Panc1 (cell line): ENCODE measurements around the gene UBE2K. TPM values are rescaled to one million over a fixed set of nuclear protein-coding genes. Genes with fewer than 3 reads are reported as not detected.

Source experiments
- ATAC-seq: fragments of 200-7000 bp; cut with Tn5 transposase; 2 replicates; pipeline ENCODE4 v1.9.1; 2020; ENCODE audit warnings: mild to moderate bottlenecking, moderate library complexity
- BruUV-seq: library from RNA; stranded (reverse); fragments of 400-500 nt; replicated peaks from 2 replicates; lab custom pipeline; 2021; lab: Mats Ljungman, UMichigan
- CTCF ChIA-PET: fragments of 300-600 bp; sonication (Branson Sonifier 250); formaldehyde crosslinking; loops from one replicate; lab custom pipeline; 2022; ENCODE audit warnings: antibody characterized with exemption; lab: Charles Lee
- POLR2A ChIA-PET: fragments of 300-600 bp; sonication (Branson Sonifier 250); formaldehyde crosslinking; loops from one replicate; lab custom pipeline; 2022; ENCODE audit warnings: antibody characterized with exemption; lab: Charles Lee
- DNase-seq: peaks from one replicate; pipeline ENCODE4 v3.0.0-alpha.2; 2010; ENCODE audit warnings: low read depth, low spot score
- H3K27ac ChIP-seq: 2 replicates; pipeline ENCODE4 v1.5.1; 2011; ENCODE audit warnings: mild to moderate bottlenecking, low read length, inconsistent platforms
- H3K27me3 ChIP-seq: fragments of 200-500 bp; sonication (Bioruptor generic); 2 replicates; pipeline ENCODE4 v1.6.0; 2014; ENCODE audit warnings: low read length, inconsistent platforms; ENCODE audit not compliant: control insufficient read depth, insufficient read depth
- H3K36me3 ChIP-seq: fragments of 200-500 bp; sonication (Bioruptor generic); 2 replicates; pipeline ENCODE4 v1.5.1; 2014; ENCODE audit warnings: inconsistent platforms, mild to moderate bottlenecking, low read length, moderate library complexity; ENCODE audit not compliant: control insufficient read depth, insufficient read depth
- H3K4me1 ChIP-seq: 2 replicates; pipeline ENCODE4 v1.5.1; 2011; ENCODE audit warnings: inconsistent platforms, mild to moderate bottlenecking, low read length, moderate library complexity; ENCODE audit not compliant: control insufficient read depth, insufficient read depth
- H3K4me3 ChIP-seq, 2 experiments: 2 replicates each; pipeline ENCODE4 v1.5.1; 2011 to 2012; ENCODE audit warnings: low read depth in 2 of 2, low read length in 2 of 2, mild to moderate bottlenecking in 2 of 2, inconsistent platforms in 1 of 2, moderate library complexity in 1 of 2
- H3K9me3 ChIP-seq: fragments of 200-500 bp; sonication (Bioruptor generic); 2 replicates; pipeline ENCODE4 v1.5.1; 2014; ENCODE audit warnings: low read depth, mild to moderate bottlenecking, inconsistent platforms, low read length, moderate library complexity; ENCODE audit not compliant: control insufficient read depth, insufficient read depth
- POLR2AphosphoS5 ChIP-seq: IDR thresholded peaks from 2 replicates; pipeline ENCODE4 v1.6.1; 2012; ENCODE audit warnings: mild to moderate bottlenecking, low read depth, low read length, moderate library complexity
- REST ChIP-seq, 2 experiments: IDR thresholded peaks; 2 replicates each; pipeline ENCODE4 v1.6.1; 2011 to 2012; ENCODE audit warnings: low read depth in 2 of 2, control low read depth in 1 of 2, low read length in 1 of 2, mild to moderate bottlenecking in 1 of 2, moderate library complexity in 1 of 2; ENCODE audit not compliant: insufficient read depth in 1 of 2
- SIN3A ChIP-seq: IDR thresholded peaks from 2 replicates; pipeline ENCODE4 v1.6.1; 2012; ENCODE audit warnings: low read depth, mild to moderate bottlenecking, low read length, moderate library complexity, borderline replicate concordance; ENCODE audit not compliant: insufficient read depth
- TCF7L2 ChIP-seq: IDR thresholded peaks from 2 replicates; pipeline ENCODE4 v1.6.1; 2011; ENCODE audit warnings: mild to moderate bottlenecking, low read depth, low read length, inconsistent platforms
- in situ Hi-C: cut with HindIII; loops from 2 replicates; pipeline ENCODE4 v1.10.0; 2016; ENCODE audit warnings: low sequenced_read_pairs, low pct_unique_long_range_greater_than_20kb
- intact Hi-C: fragments of 100-400 bp; cut with micrococcal nuclease; formaldehyde crosslinking; loops from one replicate; pipeline ENCODE4 v1.10.0; 2022; ENCODE audit not compliant: unreplicated experiment
- total RNA-seq: library from RNA; stranded (reverse); gene quantifications from one replicate; pipeline ENCODE4 v1.2.1, GENCODE V29; 2021; ENCODE audit not compliant: unreplicated experiment
- TF ChIP-seq, protein P1 (sequence below): fragments of 450-650 bp; IDR thresholded peaks from 2 replicates; pipeline ENCODE4 v1.5.1; 2017; ENCODE audit warnings: mild to moderate bottlenecking

UBE2K gene
- total RNA-seq, 1 experiment from 2014 or later, result 84.1 TPM

DNA sequence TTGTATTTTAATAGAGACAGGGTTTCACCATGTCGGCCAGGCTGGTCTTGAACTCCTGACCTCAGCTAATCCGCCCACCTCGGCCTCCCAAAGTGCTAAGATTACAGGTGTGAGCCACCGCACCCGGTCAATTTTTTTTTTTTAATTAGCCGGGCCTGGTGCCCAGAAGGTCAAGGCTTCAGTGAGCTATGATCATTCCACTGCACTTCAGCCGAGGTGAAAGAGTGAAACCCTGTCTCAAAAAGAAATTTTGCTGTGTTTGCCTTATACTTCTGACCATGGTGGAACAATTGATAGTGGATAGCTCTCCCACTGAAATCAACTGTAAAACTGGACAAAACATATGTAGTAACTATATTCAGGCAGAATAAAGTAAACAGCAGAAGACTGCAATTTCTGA lies 35.3 kb upstream of the UBE2K start:
- intact Hi-C loops, result no loop called here
- ChIA-PET POLR2A (interaction anchor here (0.7 kb wide), 1 partner anchor 24 kb away, joined by 8 read pairs; no protein-coding TSS in a partner anchor), CTCF (no interaction called here)
- DNase-seq (no peak), ATAC-seq (no peak)
- Histone ChIP-seq H3K27ac (no peak overlapping the region), H3K4me1 (no peaks in the 10 kb centered on the region), H3K27me3 (no peaks in the 10 kb centered on the region), H3K4me3 (no peak overlapping the region), H3K9me3 (no peaks in the 10 kb centered on the region), H3K36me3 (no peaks in the 10 kb centered on the region)
- in situ Hi-C loops, result no loop called here
- no TSS peak for BruUV-seq
- TF ChIP-seq TCF7L2 (no peak), POLR2AphosphoS5 (no peak), SIN3A (no peak), REST (IDR thresholded peaks at IDR 0.05; ENCODE audit: insufficient read depth in 1 of 2, low read depth in 2 of 2, low read length in 1 of 2) (no peak)
- TF ChIP-seq, protein P1, sequence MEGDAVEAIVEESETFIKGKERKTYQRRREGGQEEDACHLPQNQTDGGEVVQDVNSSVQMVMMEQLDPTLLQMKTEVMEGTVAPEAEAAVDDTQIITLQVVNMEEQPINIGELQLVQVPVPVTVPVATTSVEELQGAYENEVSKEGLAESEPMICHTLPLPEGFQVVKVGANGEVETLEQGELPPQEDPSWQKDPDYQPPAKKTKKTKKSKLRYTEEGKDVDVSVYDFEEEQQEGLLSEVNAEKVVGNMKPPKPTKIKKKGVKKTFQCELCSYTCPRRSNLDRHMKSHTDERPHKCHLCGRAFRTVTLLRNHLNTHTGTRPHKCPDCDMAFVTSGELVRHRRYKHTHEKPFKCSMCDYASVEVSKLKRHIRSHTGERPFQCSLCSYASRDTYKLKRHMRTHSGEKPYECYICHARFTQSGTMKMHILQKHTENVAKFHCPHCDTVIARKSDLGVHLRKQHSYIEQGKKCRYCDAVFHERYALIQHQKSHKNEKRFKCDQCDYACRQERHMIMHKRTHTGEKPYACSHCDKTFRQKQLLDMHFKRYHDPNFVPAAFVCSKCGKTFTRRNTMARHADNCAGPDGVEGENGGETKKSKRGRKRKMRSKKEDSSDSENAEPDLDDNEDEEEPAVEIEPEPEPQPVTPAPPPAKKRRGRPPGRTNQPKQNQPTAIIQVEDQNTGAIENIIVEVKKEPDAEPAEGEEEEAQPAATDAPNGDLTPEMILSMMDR, result no peak

DNA sequence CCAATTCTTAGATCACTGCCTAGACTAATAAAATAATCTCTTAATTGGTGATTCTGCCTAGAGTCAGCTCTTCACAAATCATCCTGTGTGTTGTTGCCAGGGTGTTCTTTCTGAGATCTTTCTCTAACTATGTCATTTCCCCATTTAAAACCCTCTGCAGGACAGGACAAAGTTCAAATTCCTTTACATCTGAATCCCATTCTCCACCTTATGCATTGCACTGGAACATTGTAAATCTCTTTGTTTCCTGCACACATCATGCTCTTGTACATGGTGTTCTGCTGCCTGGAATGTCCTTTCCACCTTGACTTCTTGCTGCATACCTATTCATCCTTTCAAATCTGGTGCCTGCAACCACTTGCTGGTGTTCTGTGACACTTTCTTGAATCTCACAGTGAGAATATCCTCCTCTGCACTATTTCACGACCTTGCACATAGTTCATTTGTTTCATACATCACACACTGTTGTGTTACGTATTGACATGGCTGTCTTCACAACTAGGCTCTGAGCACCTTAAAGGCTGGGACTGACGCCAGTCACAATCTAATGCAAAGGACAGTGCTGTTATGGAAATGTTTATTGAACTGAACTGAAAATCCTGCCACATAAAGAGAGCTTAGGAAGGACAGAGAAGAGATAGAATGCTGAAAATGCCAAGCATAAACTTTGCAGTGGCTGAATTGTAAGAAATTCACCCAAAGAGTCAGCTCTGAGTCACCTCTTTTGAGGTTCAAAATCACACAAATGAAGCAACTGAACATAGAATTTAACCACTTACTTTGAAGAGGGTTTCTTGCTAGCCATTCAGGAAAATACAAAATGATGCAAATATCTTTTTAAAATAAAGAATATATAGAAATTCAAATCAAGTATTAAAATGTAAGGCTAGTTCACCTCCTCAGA lies 32.9 kb upstream of the UBE2K start:
- DNase-seq (no peak), ATAC-seq (no peak)
- POLR2A ChIA-PET, result interaction anchor here (0.5 kb wide), 1 partner anchor 318 kb away, joined by 4 read pairs; no protein-coding TSS in a partner anchor
- Histone ChIP-seq H3K4me1 (no peaks in the 10 kb centered on the region), H3K27ac (no peak overlapping the region), H3K36me3 (no peaks in the 10 kb centered on the region), H3K4me3 (no peak overlapping the region), H3K9me3 (no peaks in the 10 kb centered on the region), H3K27me3 (no peaks in the 10 kb centered on the region)
- intact Hi-C loops (no loop called here), in situ Hi-C loops (no loop called here)
- BruUV-seq, result no TSS peak
- CTCF ChIA-PET, result no interaction called here
- TF ChIP-seq POLR2AphosphoS5 (no peak), SIN3A (no peak), TCF7L2 (no peak), REST (IDR thresholded peaks at IDR 0.05; ENCODE audit: insufficient read depth in 1 of 2, low read depth in 2 of 2, low read length in 1 of 2) (no peak)
- TF ChIP-seq, protein P1, result no peak
